HG03095 (cell line): ENCODE measurements around the gene GNG4.

Experiments
- ATAC-seq: cut with Tn5 transposase; IDR thresholded peaks from one replicate; pipeline ENCODE4 v1.9.1; 2021; ENCODE audit warnings: moderate library complexity; ENCODE audit not compliant: unreplicated experiment

The GNG4 gene

DNA sequence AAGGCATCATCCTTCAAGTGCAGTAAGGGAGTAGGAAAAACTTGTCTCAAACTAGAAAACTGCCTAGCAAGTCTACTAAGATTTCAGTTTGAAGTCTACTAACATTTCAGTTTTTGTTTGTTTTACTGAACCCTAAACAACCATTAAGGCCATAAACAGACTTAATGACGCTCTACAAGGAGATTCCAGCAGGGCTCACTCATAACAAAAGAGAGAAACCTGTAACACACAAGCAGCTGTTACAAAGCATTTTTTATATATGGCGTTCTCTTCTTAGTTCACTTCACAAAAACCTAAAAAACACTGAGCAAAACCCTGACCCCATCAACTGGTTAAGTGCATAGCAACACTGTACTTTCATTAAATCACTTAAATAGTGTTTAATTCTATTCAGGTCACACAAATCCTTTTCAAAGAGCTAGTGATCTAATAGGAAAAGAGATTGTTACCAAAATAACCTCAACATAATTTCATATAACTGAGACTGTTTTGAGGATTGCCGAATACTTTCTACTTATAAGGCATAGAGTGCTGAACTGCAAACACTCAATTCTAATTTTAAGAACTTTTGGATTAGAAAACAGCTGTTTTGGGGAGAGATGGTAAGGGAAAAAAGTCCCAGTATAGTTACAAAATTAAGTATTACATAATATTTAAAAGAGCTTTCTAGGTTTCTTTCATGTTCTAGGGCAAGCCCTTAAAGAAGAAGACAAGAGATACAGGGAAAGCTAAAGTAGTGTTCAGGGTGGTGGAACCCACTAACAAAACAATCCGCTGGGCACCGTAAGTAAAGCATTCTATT, 146.8 kb downstream of the GNG4 start:
- no peak for ATAC-seq

DNA sequence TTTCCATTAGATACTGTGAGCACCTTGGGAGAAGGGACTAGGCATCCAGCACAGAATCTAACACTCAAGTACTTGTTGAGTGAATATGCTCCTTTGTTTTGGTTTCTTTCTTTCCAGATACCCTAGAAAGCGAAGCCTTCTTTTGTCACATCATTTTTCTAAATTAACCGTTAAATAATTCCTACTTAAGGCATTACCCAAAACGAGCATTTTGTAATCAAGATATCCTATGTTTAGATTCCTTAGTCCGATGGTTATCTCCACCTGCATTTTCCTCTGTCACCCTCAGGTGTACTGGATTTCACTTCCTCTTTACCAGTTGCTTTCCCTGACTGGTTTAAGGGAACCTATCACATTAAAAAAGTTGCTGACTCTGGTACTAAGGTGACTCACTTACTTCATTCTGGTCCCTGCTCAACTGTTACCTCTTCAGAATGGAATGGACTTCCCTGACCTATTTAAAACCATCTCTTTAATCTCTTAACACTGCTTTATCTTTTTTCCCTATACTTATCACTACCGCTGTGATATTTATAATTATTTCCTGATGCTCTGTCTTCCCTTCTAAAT, 148.5 kb downstream of the GNG4 start:
- ATAC-seq, result no peak
